GM08714 (cell line): Measurements from ENCODE around the gene DLGAP1.
"Not testable (repeated sequence)": the region's sequence is repeated elsewhere in the genome, so short reads cannot be mapped to it uniquely, and the experiment has no call there.

Experiments used
- H3K4me3 ChIP-seq: fragments of 200-500 bp; sonication (Bioruptor generic); 2 replicates; pipeline ENCODE4 v1.5.1; 2014; ENCODE audit warnings: mild to moderate bottlenecking, low read length, inconsistent platforms
- ZNF274 ChIP-seq: IDR thresholded peaks from 2 replicates; pipeline ENCODE4 v1.6.1; 2012; ENCODE audit warnings: mild to moderate bottlenecking, low read depth, low read length

DLGAP1 gene

GRCh38 chr18:4353853-4354418 is 101.2 kb downstream of the DLGAP1 start:
- H3K4me3 ChIP-seq, result no peak overlapping the region
- no peak for TF ChIP-seq ZNF274

- no peak for TF ChIP-seq ZNF274
- H3K4me3 ChIP-seq, result no peak overlapping the region
Measured at GRCh38 chr18:4352746-4353551, 102.2 kb downstream of the DLGAP1 start.

- no peak overlapping the region for H3K4me3 ChIP-seq
- TF ChIP-seq ZNF274, result no peak
Measured at GRCh38 chr18:4351005-4351404, 104.1 kb downstream of the DLGAP1 start.

- TF ChIP-seq ZNF274, result no peak
- H3K4me3 ChIP-seq, result no peak overlapping the region
Measured at GRCh38 chr18:4335386-4335785, 119.7 kb downstream of the DLGAP1 start.

- no peak for TF ChIP-seq ZNF274
- no peak overlapping the region for H3K4me3 ChIP-seq
Measured at GRCh38 chr18:4333043-4333442, 122.1 kb downstream of the DLGAP1 start.

GRCh38 chr18:4319738-4320677 is 135.1 kb downstream of the DLGAP1 start:
- H3K4me3 ChIP-seq, result no peak overlapping the region
- TF ChIP-seq ZNF274, result no peak

GRCh38 chr18:4318311-4318710 is 136.8 kb downstream of the DLGAP1 start:
- no peak for TF ChIP-seq ZNF274

GRCh38 chr18:4311945-4312344 is 143.2 kb downstream of the DLGAP1 start:
- H3K4me3 ChIP-seq, result not testable (repeated sequence)

More at GRCh38 chr18:4318311-4318710, 136.8 kb downstream of the DLGAP1 start:
- H3K4me3 ChIP-seq, result no peak overlapping the region

GRCh38 chr18:4311136-4311535 is 144.0 kb downstream of the DLGAP1 start:
- no peak for TF ChIP-seq ZNF274
- no peak overlapping the region for H3K4me3 ChIP-seq

- no peak for TF ChIP-seq ZNF274
- H3K4me3 ChIP-seq, result no peak overlapping the region
Measured at GRCh38 chr18:4309227-4309626, 145.9 kb downstream of the DLGAP1 start.

GRCh38 chr18:4308576-4308975 is 146.5 kb downstream of the DLGAP1 start:
- no peak for TF ChIP-seq ZNF274

GRCh38 chr18:4299395-4299794 is 155.7 kb downstream of the DLGAP1 start:
- H3K4me3 ChIP-seq, result no peak overlapping the region
- TF ChIP-seq ZNF274, result no peak

More at GRCh38 chr18:4308576-4308975, 146.5 kb downstream of the DLGAP1 start:
- H3K4me3 ChIP-seq, result no peak overlapping the region

GRCh38 chr18:4293337-4293736 is 161.8 kb downstream of the DLGAP1 start:
- no peak overlapping the region for H3K4me3 ChIP-seq
- no peak for TF ChIP-seq ZNF274

- no peak for TF ChIP-seq ZNF274
- no peak overlapping the region for H3K4me3 ChIP-seq
Measured at GRCh38 chr18:4292696-4293095, 162.4 kb downstream of the DLGAP1 start.

- H3K4me3 ChIP-seq, result not testable (repeated sequence)
Measured at GRCh38 chr18:4287340-4287739, 167.8 kb downstream of the DLGAP1 start.
